Thyroid gland (tissue), 4 donors: Measurements from ENCODE around the gene ADAMTS15. TPM values are rescaled to one million over a fixed set of nuclear protein-coding genes. Genes with fewer than 3 reads are reported as not detected.

Experiments used
- DNase-seq, 2 donors: peaks; one replicate each; pipeline ENCODE4 v3.0.0-alpha.2; 2019
- H3K27ac ChIP-seq, 3 donors: fragments of 200-600 bp; sonication (generic); 1 replicate in 2 of 3; 2 replicates in 1 of 3; pipeline ENCODE4 v1.5.1; 2016 to 2019; ENCODE audit warnings: mild to moderate bottlenecking in 1 of 3, moderate library complexity in 1 of 3
- H3K27me3 ChIP-seq: fragments of 200-600 bp; sonication (generic); one replicate; pipeline ENCODE4 v1.5.1; 2019
- H3K36me3 ChIP-seq, 2 donors: fragments of 200-600 bp; sonication (generic); one replicate each; pipeline ENCODE4 v1.5.1; 2016 to 2019
- H3K4me1 ChIP-seq, 2 donors: fragments of 200-600 bp; sonication (generic); one replicate each; pipeline ENCODE4 v1.5.1; 2017 to 2019
- H3K4me3 ChIP-seq, 3 donors: fragments of 200-600 bp; sonication (generic); replicated peaks in 1 of 3; 1 replicate in 2 of 3; 2 replicates in 1 of 3; pipeline ENCODE4 v1.5.1; 2016; ENCODE audit warnings: mild to moderate bottlenecking in 1 of 3
- H3K9me3 ChIP-seq: fragments of 200-600 bp; sonication (generic); one replicate; pipeline ENCODE4 v1.5.1; 2017
- CTCF ChIP-seq, 6 experiments: fragments of 200-600 bp in 3 of 6; fragments of 450-650 bp in 3 of 6; sonication (generic) in 3 of 6; IDR thresholded peaks; one replicate each; pipeline ENCODE4 v1.5.1; 2016 to 2019; ENCODE audit warnings: antibody characterized with exemption in 6 of 6, mild to moderate bottlenecking in 2 of 6, inconsistent platforms in 1 of 6, moderate library complexity in 1 of 6
- POLR2A ChIP-seq, 2 donors: fragments of 450-650 bp; IDR thresholded peaks; one replicate each; pipeline ENCODE4 v1.6.1; 2017; ENCODE audit warnings: antibody characterized with exemption in 2 of 2, mild to moderate bottlenecking in 2 of 2, moderate library complexity in 1 of 2
- WGBS, 2 donors: methylation state at CpG; one replicate each; pipeline ENCODE4 v1.1.5; 2017; 5-methylcytosine and 5-hydroxymethylcytosine counted together
- intact Hi-C: fragments of 100-400 bp; cut with DNase I; formaldehyde crosslinking; loops from one replicate; pipeline ENCODE4 v1.15.1; 2023
- total RNA-seq, 4 donors: library from RNA; depleted of rRNA; stranded (reverse); fragments of >200 nt; gene quantifications; one replicate each; pipeline ENCODE4 v1.2.3, GENCODE V29; 2016

The ADAMTS15 gene
- total RNA-seq, 4 donors from 2014 or later, result 11.2 to 29.2 (median 23.5) TPM

DNA sequence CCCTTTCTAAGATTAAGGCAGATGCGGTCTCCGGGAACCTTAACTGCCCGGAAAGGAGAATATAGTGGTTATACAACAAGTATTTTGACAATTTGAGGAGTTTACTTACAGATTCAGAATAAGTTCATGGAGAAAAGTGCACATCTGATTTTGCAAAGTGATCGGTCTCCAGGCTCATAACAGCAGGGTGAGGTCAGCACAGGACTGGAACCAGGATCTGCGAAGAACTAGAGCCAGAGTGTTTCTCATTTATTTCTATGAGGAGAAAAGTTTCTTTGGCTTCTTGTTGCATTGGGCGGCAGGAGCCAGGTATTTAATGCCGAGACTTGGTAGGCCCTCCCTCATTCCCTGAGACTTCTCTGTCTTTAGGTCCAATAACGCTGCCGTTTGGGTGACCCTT, 3.7 kb downstream of the ADAMTS15 start:
- H3K36me3 ChIP-seq, result no peaks in the 10 kb centered on the region
- 86 to 94% methylated on average over 9 of the region's 9 CpGs for WGBS, 2 donors
- H3K4me3 ChIP-seq, result no peak overlapping the region
- DNase-seq, result no peak
- H3K4me1 ChIP-seq, result peaks cover 46 to 48% of the 10 kb centered on the region in 2 donors
- intact Hi-C loops, result loop anchor here (10.0 kb wide), 1 partner anchor 83 kb away; no protein-coding TSS in a partner anchor
- no peaks in the 10 kb centered on the region for H3K9me3 ChIP-seq
- TF ChIP-seq POLR2A (IDR thresholded peaks at IDR 0.05), result no peak
- no peak for TF ChIP-seq CTCF (IDR thresholded peaks at IDR 0.05)
- H3K27ac ChIP-seq, result peak overlapping the region in 2 of 3 donors; percentile 77 to 82
- H3K27me3 ChIP-seq, result no peaks in the 10 kb centered on the region

GRCh38 chr11:130452940-130453339, 4.5 kb downstream of the ADAMTS15 start:
- WGBS, 2 donors, result 66 to 75% methylated on average over 6 of the region's 6 CpGs
- Histone ChIP-seq H3K27ac (peak overlapping the region in 1 of 3 donors; percentile 5), H3K36me3 (no peaks in the 10 kb centered on the region), H3K9me3 (no peaks in the 10 kb centered on the region), H3K4me1 (peaks cover 47 to 49% of the 10 kb centered on the region in 2 donors), H3K4me3 (no peak overlapping the region), H3K27me3 (no peaks in the 10 kb centered on the region)
- no peak for TF ChIP-seq POLR2A (IDR thresholded peaks at IDR 0.05)
- TF ChIP-seq CTCF (IDR thresholded peaks at IDR 0.05), result no peak
- intact Hi-C loops, result loop anchor here (10.0 kb wide), 1 partner anchor 82 kb away; no protein-coding TSS in a partner anchor
- no peak for DNase-seq

GRCh38 chr11:130454491-130455252, 6.2 kb downstream of the ADAMTS15 start:
- intact Hi-C loops, result loop anchor here (10.0 kb wide), 1 partner anchor 80 kb away; no protein-coding TSS in a partner anchor
- H3K4me1 ChIP-seq, result peaks cover 47 to 48% of the 10 kb centered on the region in 2 donors
- no peaks in the 10 kb centered on the region for H3K36me3 ChIP-seq
- H3K27me3 ChIP-seq, result no peaks in the 10 kb centered on the region
- no peak for DNase-seq
- WGBS, 2 donors, result 61 to 62% methylated on average over 12 of the region's 12 CpGs
- TF ChIP-seq POLR2A (IDR thresholded peaks at IDR 0.05), result no peak
- no peak for TF ChIP-seq CTCF (IDR thresholded peaks at IDR 0.05)
- H3K4me3 ChIP-seq, result no peak overlapping the region
- H3K27ac ChIP-seq, result peak overlapping the region in 2 of 3 donors; percentile 5 to 76
- no peaks in the 10 kb centered on the region for H3K9me3 ChIP-seq

DNA sequence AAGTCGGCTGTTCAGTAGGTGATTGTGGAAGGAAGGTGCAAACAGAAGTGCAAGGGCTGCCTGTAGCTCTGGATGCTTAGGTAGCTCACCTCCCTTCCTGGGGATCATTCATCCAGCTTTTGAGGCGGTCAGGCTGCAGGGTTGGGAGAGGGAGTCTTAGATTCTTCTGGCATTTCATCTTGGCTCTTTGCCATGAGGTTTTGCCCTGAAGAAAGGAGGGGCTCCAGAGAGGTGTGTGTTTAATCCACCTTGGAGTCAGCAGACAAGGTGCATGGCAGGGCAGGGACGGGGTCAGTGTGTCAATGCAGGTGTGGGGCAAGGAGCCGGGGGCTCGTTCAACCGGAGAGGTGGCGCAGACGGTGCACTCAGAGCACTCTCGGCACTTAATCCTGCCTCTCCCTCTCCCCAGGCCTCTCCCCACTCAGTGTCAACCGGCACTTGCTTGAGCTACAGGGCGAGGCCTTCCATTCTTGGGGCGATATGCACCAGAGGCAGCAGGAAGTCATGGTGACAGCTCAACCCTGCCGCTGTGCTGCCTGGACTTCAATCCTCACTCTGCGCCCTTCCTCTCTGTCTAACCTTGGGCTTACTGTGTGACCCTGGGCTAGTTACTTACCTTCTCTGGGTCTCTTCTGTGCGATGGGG, 7.2 kb downstream of the ADAMTS15 start:
- WGBS, 2 donors, result 47 to 62% methylated on average over 11 to 15 of the region's 15 CpGs
- intact Hi-C loops, result loop anchor here (10.0 kb wide), 1 partner anchor 79 kb away; no protein-coding TSS in a partner anchor

More for the DNA sequence above, 7.2 kb downstream of the ADAMTS15 start:
- DNase-seq, result peak; percentile 78 to 81
- no peaks in the 10 kb centered on the region for H3K9me3 ChIP-seq
- H3K27me3 ChIP-seq, result no peaks in the 10 kb centered on the region
- H3K36me3 ChIP-seq, result no peaks in the 10 kb centered on the region
- H3K4me3 ChIP-seq, result no peak overlapping the region
- H3K27ac ChIP-seq, result peak overlapping the region; percentile 44 to 76 (median 62)
- peaks cover 40 to 44% of the 10 kb centered on the region in 2 donors for H3K4me1 ChIP-seq
- TF ChIP-seq CTCF (IDR thresholded peaks at IDR 0.05) (peak in 1 of 6 experiments; percentile 12), POLR2A (IDR thresholded peaks at IDR 0.05) (peak in 1 of 2 donors; percentile 12)
